Measurements from ENCODE around the gene NECAP2.
"Not testable (repeated sequence)": the region's sequence is repeated elsewhere in the genome, so short reads cannot be mapped to it uniquely, and the experiment has no call there.

Gene NECAP2

GRCh38 chr1:16498047-16498446 lies 57.5 kb downstream of the NECAP2 start:
- not testable (repeated sequence) for DNase-seq (ENCODE audit: low read depth in 2 of 2)

- DNase-seq (ENCODE audit: low read depth in 2 of 2), result peak; percentile 58 to 73
These were observed 58.3 kb downstream of the NECAP2 start for GRCh38 chr1:16498573-16499413.

- DNase-seq (ENCODE audit: low read depth in 2 of 2), result not testable (repeated sequence)
These were observed 59.9 kb downstream of the NECAP2 start for GRCh38 chr1:16500466-16500865.

GRCh38 chr1:16500975-16501374 lies 60.5 kb downstream of the NECAP2 start:
- not testable (repeated sequence) for DNase-seq (ENCODE audit: low read depth in 2 of 2)

GRCh38 chr1:16501446-16501845 lies 60.9 kb downstream of the NECAP2 start:
- DNase-seq (ENCODE audit: low read depth in 2 of 2), result not testable (repeated sequence)

- no peak for DNase-seq (ENCODE audit: low read depth in 2 of 2)
These were observed 63.0 kb downstream of the NECAP2 start for GRCh38 chr1:16503494-16503893.

- DNase-seq (ENCODE audit: low read depth in 2 of 2), result not testable (repeated sequence)
These were observed 65.3 kb downstream of the NECAP2 start for GRCh38 chr1:16505870-16506269.

- DNase-seq (ENCODE audit: low read depth in 2 of 2), result not testable (repeated sequence)
These were observed 66.0 kb downstream of the NECAP2 start for GRCh38 chr1:16506364-16507136.

GRCh38 chr1:16508861-16509445 lies 68.4 kb downstream of the NECAP2 start:
- DNase-seq (ENCODE audit: low read depth in 2 of 2), result not testable (repeated sequence)

All from activated CD8-positive, alpha-beta memory T cell treated with anti-CD3 and anti-CD28 coated beads for 4 hours (primary cell).